ENCODE measurements around the gene PPIL1. TPM values are rescaled to one million over a fixed set of nuclear protein-coding genes. Genes with fewer than 3 reads are reported as not detected.

Gene PPIL1
- total RNA-seq, 1 experiment from 2014 or later = 87.8 TPM

DNA sequence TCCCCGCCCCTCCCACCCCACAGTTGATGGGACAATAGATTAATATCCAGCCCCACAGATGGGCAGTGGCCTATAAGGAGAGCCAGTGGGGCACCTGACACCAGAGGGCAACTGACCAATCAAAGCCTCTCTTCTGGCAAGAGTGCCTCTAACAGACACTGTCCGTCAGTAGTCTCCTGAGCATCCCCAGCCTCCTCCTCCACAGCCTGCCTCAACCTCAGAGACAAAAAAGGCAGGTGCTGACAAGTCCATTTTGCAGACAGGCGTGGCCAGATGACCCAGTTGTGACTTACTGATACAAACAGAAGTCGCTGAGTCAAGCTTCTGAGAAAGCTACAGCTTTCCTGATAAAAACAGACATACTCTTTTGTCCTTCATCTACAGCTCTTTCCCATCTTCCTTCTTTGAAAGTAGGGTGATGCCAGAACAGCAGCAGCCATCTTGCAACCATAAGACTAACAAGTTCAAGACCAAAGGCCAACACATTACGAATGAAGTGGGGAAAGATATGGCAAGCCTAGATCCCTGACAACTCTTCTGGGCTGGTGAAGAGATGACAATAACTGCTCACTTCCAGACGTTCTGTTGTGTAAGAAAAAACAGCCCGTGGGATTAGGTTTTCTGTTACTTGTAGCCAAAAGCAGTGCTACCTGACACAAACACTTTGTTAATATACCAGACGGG lies 12.3 kb downstream of the PPIL1 start:
- Histone ChIP-seq H4K91ac (ENCODE audit: insufficient read length, low read depth, low read length) (no peak overlapping the region), H3K27me3 (ENCODE audit: insufficient read depth, low read length) (no peaks in the 10 kb centered on the region), H3K4ac (ENCODE audit: low read depth, low read length) (no peak overlapping the region), H3K23ac (ENCODE audit: insufficient read length, low read depth, low read length) (no peak overlapping the region), H4K5ac (ENCODE audit: insufficient read length, low read depth, low read length) (no peak overlapping the region), H2AFZ (ENCODE audit: low read length) (no peak overlapping the region), H2AK5ac (ENCODE audit: insufficient read length, low read length) (no peak overlapping the region), H4K8ac (replicated peaks; ENCODE audit: insufficient read length, low read depth, low read length) (no peak overlapping the region), H3K56ac (ENCODE audit: insufficient read length, low read depth, low read length) (no peak overlapping the region), H2BK5ac (ENCODE audit: insufficient read length, low read length) (no peak overlapping the region), H3K9ac (ENCODE audit: extremely low read depth, insufficient read length, low read length) (no peak overlapping the region), H2BK20ac (ENCODE audit: low read depth, low read length, poor library complexity, severe bottlenecking) (no peak overlapping the region), H4K20me1 (ENCODE audit: control insufficient read depth, insufficient read depth, insufficient read length) (no peaks in the 10 kb centered on the region), H3T11ph (ENCODE audit: low read length) (no peak overlapping the region), H3K79me1 (ENCODE audit: insufficient read depth, low read depth, low read length, poor library complexity, severe bottlenecking) (peaks cover 5% of the 10 kb centered on the region), H3K9me3 (ENCODE audit: control insufficient read depth, low read depth, low read length) (no peaks in the 10 kb centered on the region), H3K4me1 (ENCODE audit: insufficient read depth, low read length) (peaks cover 2% of the 10 kb centered on the region; the same call in 1 of the 2 replicates), H3K27ac (ENCODE audit: insufficient read length, low read depth, low read length) (no peak overlapping the region), H3K14ac (ENCODE audit: insufficient read depth, low read length) (no peak overlapping the region), H3K18ac (ENCODE audit: insufficient read length, low read depth, low read length) (no peak overlapping the region), H3K23me2 (ENCODE audit: insufficient read length, low read depth, low read length, poor library complexity, severe bottlenecking) (no peaks in the 10 kb centered on the region), H2BK15ac (ENCODE audit: low read depth, low read length) (no peak overlapping the region), H2BK120ac (ENCODE audit: low read depth, low read length, poor library complexity, severe bottlenecking) (no peak overlapping the region), H3K79me2 (ENCODE audit: insufficient read depth, low read length) (peaks cover 10% of the 10 kb centered on the region; the same call in 1 of the 2 replicates), H3K4me2 (ENCODE audit: insufficient read depth, insufficient read length, low read length) (no peak overlapping the region), H2BK12ac (ENCODE audit: insufficient read length, low read depth, low read length) (no peak overlapping the region)
- Mint-ChIP-seq H3K4me1 (peaks cover 46 to 51% of the 10 kb centered on the region in 2 experiments), H3K27ac (no peak overlapping the region), H3K27me3 (ENCODE audit: low read depth) (no peaks in the 10 kb centered on the region; the same call in 1 of the 2 replicates), H3K9me3 (no peaks in the 10 kb centered on the region; a peak in 1 of 5 replicates), H3K36me3 (ENCODE audit: insufficient read depth in 1 of 3, low read depth in 3 of 3) (peaks cover 26 to 76% (median 57%) of the 10 kb centered on the region in 3 experiments), H3K4me3 (no peak overlapping the region)
- TF ChIP-seq, protein P1, sequence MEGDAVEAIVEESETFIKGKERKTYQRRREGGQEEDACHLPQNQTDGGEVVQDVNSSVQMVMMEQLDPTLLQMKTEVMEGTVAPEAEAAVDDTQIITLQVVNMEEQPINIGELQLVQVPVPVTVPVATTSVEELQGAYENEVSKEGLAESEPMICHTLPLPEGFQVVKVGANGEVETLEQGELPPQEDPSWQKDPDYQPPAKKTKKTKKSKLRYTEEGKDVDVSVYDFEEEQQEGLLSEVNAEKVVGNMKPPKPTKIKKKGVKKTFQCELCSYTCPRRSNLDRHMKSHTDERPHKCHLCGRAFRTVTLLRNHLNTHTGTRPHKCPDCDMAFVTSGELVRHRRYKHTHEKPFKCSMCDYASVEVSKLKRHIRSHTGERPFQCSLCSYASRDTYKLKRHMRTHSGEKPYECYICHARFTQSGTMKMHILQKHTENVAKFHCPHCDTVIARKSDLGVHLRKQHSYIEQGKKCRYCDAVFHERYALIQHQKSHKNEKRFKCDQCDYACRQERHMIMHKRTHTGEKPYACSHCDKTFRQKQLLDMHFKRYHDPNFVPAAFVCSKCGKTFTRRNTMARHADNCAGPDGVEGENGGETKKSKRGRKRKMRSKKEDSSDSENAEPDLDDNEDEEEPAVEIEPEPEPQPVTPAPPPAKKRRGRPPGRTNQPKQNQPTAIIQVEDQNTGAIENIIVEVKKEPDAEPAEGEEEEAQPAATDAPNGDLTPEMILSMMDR (conservative IDR thresholded peaks at IDR 0.05) = no peak
- WGBS (ENCODE audit: extremely low coverage, insufficient read length, low lambda C conversion rate) = no CpG with 5 or more reads among the region's 8 CpGs
- DNase-seq = no peak

Data from H9 (cell line).